Measurements from ENCODE around the gene SOX18.

DNA sequence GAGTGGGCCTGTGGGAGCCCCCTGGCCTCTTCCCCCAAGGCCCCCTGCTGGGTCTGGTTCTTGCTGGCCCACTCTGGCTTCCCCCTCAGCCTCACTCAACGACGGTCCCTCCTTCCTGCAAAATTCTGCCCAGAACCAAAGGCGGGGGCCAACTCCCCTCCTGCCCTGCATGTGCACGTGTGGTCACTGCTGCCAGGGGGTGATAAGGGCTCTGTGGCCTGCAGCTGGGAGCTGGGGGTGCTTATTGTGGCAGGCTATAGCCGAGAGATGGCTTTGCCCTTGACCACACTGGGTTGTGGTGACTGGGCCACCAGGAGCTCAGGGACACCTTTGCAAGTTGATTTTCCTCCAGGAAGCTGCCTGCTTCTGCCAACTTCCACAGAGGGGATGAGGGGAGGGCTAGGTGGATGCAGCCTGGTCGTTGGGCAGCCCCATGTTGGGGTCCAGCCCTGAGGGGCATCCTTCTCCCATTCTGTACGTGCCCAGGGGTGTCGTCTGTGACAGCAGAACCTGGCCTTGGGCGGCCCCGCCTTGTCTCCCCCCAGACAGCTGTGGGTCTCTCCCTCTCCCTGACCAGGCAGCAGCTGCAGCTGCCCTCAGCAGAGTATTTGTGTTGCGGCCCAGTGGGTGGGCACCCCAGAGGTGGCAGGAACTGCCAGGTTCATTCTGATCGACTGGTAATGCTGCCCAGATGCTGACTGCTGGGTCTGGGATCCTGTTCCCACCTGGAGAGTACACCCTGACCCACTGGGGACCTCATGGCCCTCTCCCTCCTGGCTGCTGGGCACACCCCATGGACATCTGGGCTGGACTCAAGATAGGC, 19.2 kb upstream of the SOX18 start:
- TF ChIP-seq CTCF (IDR thresholded peaks at IDR 0.05) (no peak), POLR2A (IDR thresholded peaks at IDR 0.05) (no peak)

All from thyroid gland (tissue), 4 donors.